Stomach (tissue), 4 donors: ENCODE data around the gene NOS1.

Experiments
- POLR2A ChIP-seq, 4 donors: fragments of 450-650 bp; IDR thresholded peaks; one replicate each; pipeline ENCODE4 v1.6.1; 2016; ENCODE audit warnings: antibody characterized with exemption in 4 of 4, control low read depth in 2 of 4, mild to moderate bottlenecking in 1 of 4, moderate library complexity in 1 of 4
- POLR2AphosphoS5 ChIP-seq, 3 donors: sonication (generic); formaldehyde crosslinking; IDR thresholded peaks; one replicate each; pipeline ENCODE4 v1.6.1; 2016; ENCODE audit warnings: antibody characterized with exemption in 3 of 3
- TF ChIP-seq, protein P1 (sequence below), 7 experiments: fragments of 450-650 bp in 4 of 7; fragments of 200-600 bp in 3 of 7; sonication (generic) in 3 of 7; IDR thresholded peaks; one replicate each; pipeline ENCODE4 v1.5.1; 2016 to 2019; ENCODE audit warnings: antibody characterized with exemption in 7 of 7, control low read depth in 2 of 7, mild to moderate bottlenecking in 1 of 7

DNA sequence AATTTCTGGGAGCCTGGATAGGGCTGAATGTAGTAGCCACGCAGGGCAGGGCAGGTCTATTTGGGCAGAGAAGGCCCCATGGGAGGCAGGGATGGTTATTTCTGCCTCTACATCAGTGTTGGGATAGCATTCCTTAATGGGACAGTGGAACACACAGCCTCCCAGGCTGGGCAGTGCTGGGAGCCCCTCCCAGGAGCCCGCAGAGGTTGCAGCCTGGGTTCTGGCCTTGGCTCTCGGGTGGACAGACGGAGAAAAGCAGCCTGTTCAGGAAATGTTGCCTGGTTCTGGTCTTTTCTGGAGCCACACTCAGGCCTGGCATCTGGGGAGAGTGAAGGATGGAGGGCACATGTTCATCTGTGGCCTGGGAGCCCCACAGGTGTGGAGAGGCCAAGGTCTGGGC lies 479 bp upstream of the NOS1 start:
- no peak for TF ChIP-seq POLR2AphosphoS5 (IDR thresholded peaks at IDR 0.05)
- TF ChIP-seq, protein P1, sequence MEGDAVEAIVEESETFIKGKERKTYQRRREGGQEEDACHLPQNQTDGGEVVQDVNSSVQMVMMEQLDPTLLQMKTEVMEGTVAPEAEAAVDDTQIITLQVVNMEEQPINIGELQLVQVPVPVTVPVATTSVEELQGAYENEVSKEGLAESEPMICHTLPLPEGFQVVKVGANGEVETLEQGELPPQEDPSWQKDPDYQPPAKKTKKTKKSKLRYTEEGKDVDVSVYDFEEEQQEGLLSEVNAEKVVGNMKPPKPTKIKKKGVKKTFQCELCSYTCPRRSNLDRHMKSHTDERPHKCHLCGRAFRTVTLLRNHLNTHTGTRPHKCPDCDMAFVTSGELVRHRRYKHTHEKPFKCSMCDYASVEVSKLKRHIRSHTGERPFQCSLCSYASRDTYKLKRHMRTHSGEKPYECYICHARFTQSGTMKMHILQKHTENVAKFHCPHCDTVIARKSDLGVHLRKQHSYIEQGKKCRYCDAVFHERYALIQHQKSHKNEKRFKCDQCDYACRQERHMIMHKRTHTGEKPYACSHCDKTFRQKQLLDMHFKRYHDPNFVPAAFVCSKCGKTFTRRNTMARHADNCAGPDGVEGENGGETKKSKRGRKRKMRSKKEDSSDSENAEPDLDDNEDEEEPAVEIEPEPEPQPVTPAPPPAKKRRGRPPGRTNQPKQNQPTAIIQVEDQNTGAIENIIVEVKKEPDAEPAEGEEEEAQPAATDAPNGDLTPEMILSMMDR (IDR thresholded peaks at IDR 0.05): no peak
- no peak for TF ChIP-seq POLR2A (IDR thresholded peaks at IDR 0.05)
